GF-D8 (cell line): ENCODE results near the gene DGKA.
"Not testable (repeated sequence)": the region's sequence is repeated elsewhere in the genome, so short reads cannot be mapped to it uniquely, and the experiment has no call there.

Experiments used
- DNase-seq: peaks from one replicate; lab custom pipeline; 2025; lab: John Stamatoyannopoulos, UW

Gene DGKA

GRCh38 chr12:55999522-55999921 lies 68.6 kb downstream of the DGKA start:
- DNase-seq: not testable (repeated sequence)

- not testable (repeated sequence) for DNase-seq
Observed at GRCh38 chr12:55999999-56000540, 69.1 kb downstream of the DGKA start.

- no peak for DNase-seq
Observed at GRCh38 chr12:56001487-56002100, 70.6 kb downstream of the DGKA start.

GRCh38 chr12:56003376-56003775 lies 72.4 kb downstream of the DGKA start:
- DNase-seq: not testable (repeated sequence)
